Endodermal cell (in vitro differentiated cells): Measurements from ENCODE around the gene TINAGL1. TPM values are rescaled to one million over a fixed set of nuclear protein-coding genes. Genes with fewer than 3 reads are reported as not detected.

Experiments used
- DNase-seq: peaks from one replicate; pipeline ENCODE4 v3.0.0-alpha.2; 2017
- H3K27ac ChIP-seq: 2 replicates; pipeline ENCODE4 v1.5.1; 2013; ENCODE audit warnings: mild to moderate bottlenecking, low read depth, low read length, moderate library complexity
- H3K27me3 ChIP-seq: 2 replicates; pipeline ENCODE4 v1.6.1; 2013; ENCODE audit warnings: mild to moderate bottlenecking, low read length, moderate library complexity; ENCODE audit not compliant: insufficient read depth, control insufficient read depth, poor library complexity, severe bottlenecking
- H3K36me3 ChIP-seq: 2 replicates; pipeline ENCODE4 v1.7.0; 2013; ENCODE audit warnings: mild to moderate bottlenecking, low read length, moderate library complexity; ENCODE audit not compliant: control insufficient read depth, insufficient read depth
- H3K4me1 ChIP-seq: one replicate; pipeline ENCODE4 v1.7.0; 2013; ENCODE audit warnings: low read length; ENCODE audit not compliant: control insufficient read depth, insufficient read depth
- H3K4me3 ChIP-seq: 2 replicates; pipeline ENCODE4 v1.5.1; 2013; ENCODE audit warnings: mild to moderate bottlenecking, low read length, moderate library complexity
- H3K9ac ChIP-seq: 2 replicates; pipeline ENCODE4 v1.6.1; 2013; ENCODE audit warnings: mild to moderate bottlenecking, low read length, moderate library complexity; ENCODE audit not compliant: poor library complexity, severe bottlenecking; ENCODE audit errors: extremely low read depth
- H3K9me3 ChIP-seq: 2 replicates; pipeline ENCODE4 v1.6.1; 2013; ENCODE audit warnings: mild to moderate bottlenecking, low read length, moderate library complexity; ENCODE audit not compliant: control insufficient read depth
- H3K27ac Mint-ChIP-seq: 2 replicates; pipeline ENCODE4 v1.8.0; 2020; ENCODE audit warnings: mixed read lengths
- H3K27me3 Mint-ChIP-seq: 2 replicates; pipeline ENCODE4 v1.8.0; 2021; ENCODE audit warnings: mild to moderate bottlenecking, mixed read lengths; ENCODE audit not compliant: insufficient read depth
- H3K36me3 Mint-ChIP-seq: 2 replicates; pipeline ENCODE4 v1.8.0; 2020; ENCODE audit warnings: low read depth, mixed read lengths
- H3K4me1 Mint-ChIP-seq: 2 replicates; pipeline ENCODE4 v1.8.0; 2020; ENCODE audit warnings: mixed read lengths
- H3K4me3 Mint-ChIP-seq: 2 replicates; pipeline ENCODE4 v1.8.0; 2020; ENCODE audit warnings: mild to moderate bottlenecking, moderate library complexity, mixed read lengths
- H3K9me3 Mint-ChIP-seq: 2 replicates; pipeline ENCODE4 v1.8.0; 2020; ENCODE audit warnings: mild to moderate bottlenecking, mixed read lengths
- WGBS, 2 experiments: methylation state at CpG; one replicate each; pipeline versions ENCODE4 v1.1.5 to v1.1.7; 2013; ENCODE audit warnings: missing lambda C conversion rate in 2 of 2, mixed read lengths in 1 of 2; ENCODE audit not compliant: insufficient coverage in 1 of 2, insufficient read length in 1 of 2; 5-methylcytosine and 5-hydroxymethylcytosine counted together
- total RNA-seq, 2 donors: library from RNA; stranded (reverse); fragmentation: NEBNext Ultra II Directional in 1 of 2; extraction: Animal tissue kit (Norgen Biotek cat#: 25700) in 1 of 2; gene quantifications; 2 replicates in 1 of 2; 3 replicates in 1 of 2; pipeline ENCODE4 v1.2.1, GENCODE V29; 2021
- TF ChIP-seq, protein P1 (sequence below): fragments of 200-600 bp; sonication (generic); conservative IDR thresholded peaks from 2 replicates; pipeline ENCODE4 v1.5.0; 2021; ENCODE audit warnings: antibody characterized with exemption, mild to moderate bottlenecking

TINAGL1 gene
- total RNA-seq, 2 donors from 2014 or later, result 3.0 to 3.4 TPM

GRCh38 chr1:31588751-31589515, 12.6 kb downstream of the TINAGL1 start:
- peak overlapping the region; percentile 77 for H3K27ac Mint-ChIP-seq
- WGBS, 2 experiments, result 48 to 49% methylated on average over 17 to 62 of the region's 62 CpGs
- H3K36me3 Mint-ChIP-seq, result no peaks in the 10 kb centered on the region
- H3K9me3 ChIP-seq, result no peaks in the 10 kb centered on the region
- no peak overlapping the region for H3K4me3 ChIP-seq
- peaks cover 25% of the 10 kb centered on the region for H3K27me3 Mint-ChIP-seq
- peaks cover 19% of the 10 kb centered on the region for H3K4me1 Mint-ChIP-seq
- H3K27me3 ChIP-seq, result peaks cover 16% of the 10 kb centered on the region
- TF ChIP-seq, protein P1, sequence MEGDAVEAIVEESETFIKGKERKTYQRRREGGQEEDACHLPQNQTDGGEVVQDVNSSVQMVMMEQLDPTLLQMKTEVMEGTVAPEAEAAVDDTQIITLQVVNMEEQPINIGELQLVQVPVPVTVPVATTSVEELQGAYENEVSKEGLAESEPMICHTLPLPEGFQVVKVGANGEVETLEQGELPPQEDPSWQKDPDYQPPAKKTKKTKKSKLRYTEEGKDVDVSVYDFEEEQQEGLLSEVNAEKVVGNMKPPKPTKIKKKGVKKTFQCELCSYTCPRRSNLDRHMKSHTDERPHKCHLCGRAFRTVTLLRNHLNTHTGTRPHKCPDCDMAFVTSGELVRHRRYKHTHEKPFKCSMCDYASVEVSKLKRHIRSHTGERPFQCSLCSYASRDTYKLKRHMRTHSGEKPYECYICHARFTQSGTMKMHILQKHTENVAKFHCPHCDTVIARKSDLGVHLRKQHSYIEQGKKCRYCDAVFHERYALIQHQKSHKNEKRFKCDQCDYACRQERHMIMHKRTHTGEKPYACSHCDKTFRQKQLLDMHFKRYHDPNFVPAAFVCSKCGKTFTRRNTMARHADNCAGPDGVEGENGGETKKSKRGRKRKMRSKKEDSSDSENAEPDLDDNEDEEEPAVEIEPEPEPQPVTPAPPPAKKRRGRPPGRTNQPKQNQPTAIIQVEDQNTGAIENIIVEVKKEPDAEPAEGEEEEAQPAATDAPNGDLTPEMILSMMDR, result no peak
- peak; percentile 84 for DNase-seq
- peak overlapping the region; percentile 35 for H3K4me3 Mint-ChIP-seq
- H3K9ac ChIP-seq, result no peak overlapping the region
- no peak overlapping the region for H3K27ac ChIP-seq
- H3K4me1 ChIP-seq, result peaks cover 4% of the 10 kb centered on the region
- H3K36me3 ChIP-seq, result no peaks in the 10 kb centered on the region
- H3K9me3 Mint-ChIP-seq, result no peaks in the 10 kb centered on the region

DNA sequence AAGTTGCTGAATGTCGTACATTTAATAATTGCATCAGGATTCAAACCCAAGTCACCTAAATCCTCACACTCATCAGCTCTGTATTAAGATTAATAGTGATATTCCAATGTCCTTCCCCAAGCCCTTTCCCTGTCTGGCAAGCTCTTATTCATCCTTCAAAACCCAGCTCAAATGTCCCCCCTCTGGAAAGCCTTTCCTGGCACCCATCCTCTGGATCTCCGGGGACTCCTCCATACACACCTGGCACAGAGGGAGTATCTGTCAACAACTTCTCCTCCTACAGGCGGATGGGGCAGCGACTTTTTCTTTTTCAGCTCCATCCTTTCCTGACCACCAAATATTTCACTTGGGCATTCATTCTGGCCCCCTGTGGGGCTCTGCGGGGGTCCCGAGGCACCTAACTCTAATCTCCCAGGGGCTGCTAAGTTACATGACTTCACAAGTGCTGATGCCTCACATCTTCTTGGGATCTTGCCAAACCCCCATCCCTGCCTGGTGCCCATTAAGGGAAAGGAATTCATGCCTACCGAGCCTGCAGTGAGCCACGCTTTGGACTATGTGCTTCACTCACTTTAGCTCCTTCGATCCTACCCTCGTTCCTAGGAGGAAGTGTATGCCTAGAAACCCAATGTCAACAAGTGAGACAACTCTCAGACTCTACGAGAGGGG, 15.2 kb downstream of the TINAGL1 start:
- TF ChIP-seq, protein P1, result no peak
- Histone ChIP-seq H3K4me3 (no peak overlapping the region), H3K9me3 (no peaks in the 10 kb centered on the region), H3K27ac (no peak overlapping the region), H3K27me3 (peaks cover 16% of the 10 kb centered on the region), H3K4me1 (peaks cover 4% of the 10 kb centered on the region), H3K36me3 (no peaks in the 10 kb centered on the region), H3K9ac (no peak overlapping the region)
- H3K27me3 Mint-ChIP-seq, result peaks cover 21% of the 10 kb centered on the region
- H3K9me3 Mint-ChIP-seq, result no peaks in the 10 kb centered on the region
- H3K36me3 Mint-ChIP-seq, result no peaks in the 10 kb centered on the region
- no peak overlapping the region for H3K4me3 Mint-ChIP-seq
- no peak overlapping the region for H3K27ac Mint-ChIP-seq
- peaks cover 22% of the 10 kb centered on the region for H3K4me1 Mint-ChIP-seq
- DNase-seq, result peak; percentile 48
- 67 to 79% methylated on average over 10 to 11 of the region's 11 CpGs for WGBS, 2 experiments

- TF ChIP-seq, protein P1, result no peak
- DNase-seq, result peak; percentile 43
- H3K27me3 ChIP-seq, result peaks cover 16% of the 10 kb centered on the region
- Mint-ChIP-seq H3K4me1 (peaks cover 22% of the 10 kb centered on the region), H3K27ac (no peak overlapping the region), H3K27me3 (peaks cover 21% of the 10 kb centered on the region), H3K9me3 (no peaks in the 10 kb centered on the region), H3K36me3 (no peaks in the 10 kb centered on the region), H3K4me3 (no peak overlapping the region)
- H3K36me3 ChIP-seq, result no peaks in the 10 kb centered on the region
- H3K4me3 ChIP-seq, result no peak overlapping the region
- H3K4me1 ChIP-seq, result peaks cover 4% of the 10 kb centered on the region
- no peak overlapping the region for H3K27ac ChIP-seq
- H3K9ac ChIP-seq, result no peak overlapping the region
- no peaks in the 10 kb centered on the region for H3K9me3 ChIP-seq
These were observed 15.8 kb downstream of the TINAGL1 start for GRCh38 chr1:31592132-31592531.
